ENCODE measurements around the gene C2orf76. TPM values are rescaled to one million over a fixed set of nuclear protein-coding genes. Genes with fewer than 3 reads are reported as not detected.
A peak's percentile ranks its signal among the peaks of the same experiment; 100 is the strongest.

C2orf76 gene
- total RNA-seq, 4 donors from 2014 or later = 5.3 to 19.9 (median 13.3) TPM

DNA sequence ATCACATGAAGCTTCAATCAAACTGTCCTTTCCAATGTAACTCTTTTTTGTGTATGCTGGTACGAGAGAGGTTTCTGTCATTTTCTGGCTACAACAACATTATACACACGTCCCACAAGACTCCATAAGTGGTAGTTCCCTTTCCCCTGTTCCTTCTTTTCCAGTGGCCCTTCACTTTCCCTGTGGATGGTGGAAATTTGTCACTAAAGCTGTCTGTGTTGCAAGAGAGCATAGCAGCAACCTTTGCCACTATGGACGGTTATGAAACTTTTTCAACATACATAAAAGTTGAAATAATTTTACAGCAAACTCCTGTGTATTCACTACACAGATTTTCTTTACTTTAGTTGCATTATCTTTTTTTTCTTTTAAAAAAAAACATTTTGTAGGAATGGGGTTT lies 18.8 kb upstream of the C2orf76 start:
- H3K4me1 ChIP-seq = peaks cover 23 to 35% of the 10 kb centered on the region in 2 donors
- H3K27ac ChIP-seq = no peak overlapping the region
- no peak for DNase-seq
- no peaks in the 10 kb centered on the region for H3K9me3 ChIP-seq
- no peak overlapping the region for H3K4me3 ChIP-seq (replicated peaks in 1 of 3)
- intact Hi-C loops (cut with DNase I) = no loop called here
- no peaks in the 10 kb centered on the region for H3K36me3 ChIP-seq
- TF ChIP-seq, protein P1, sequence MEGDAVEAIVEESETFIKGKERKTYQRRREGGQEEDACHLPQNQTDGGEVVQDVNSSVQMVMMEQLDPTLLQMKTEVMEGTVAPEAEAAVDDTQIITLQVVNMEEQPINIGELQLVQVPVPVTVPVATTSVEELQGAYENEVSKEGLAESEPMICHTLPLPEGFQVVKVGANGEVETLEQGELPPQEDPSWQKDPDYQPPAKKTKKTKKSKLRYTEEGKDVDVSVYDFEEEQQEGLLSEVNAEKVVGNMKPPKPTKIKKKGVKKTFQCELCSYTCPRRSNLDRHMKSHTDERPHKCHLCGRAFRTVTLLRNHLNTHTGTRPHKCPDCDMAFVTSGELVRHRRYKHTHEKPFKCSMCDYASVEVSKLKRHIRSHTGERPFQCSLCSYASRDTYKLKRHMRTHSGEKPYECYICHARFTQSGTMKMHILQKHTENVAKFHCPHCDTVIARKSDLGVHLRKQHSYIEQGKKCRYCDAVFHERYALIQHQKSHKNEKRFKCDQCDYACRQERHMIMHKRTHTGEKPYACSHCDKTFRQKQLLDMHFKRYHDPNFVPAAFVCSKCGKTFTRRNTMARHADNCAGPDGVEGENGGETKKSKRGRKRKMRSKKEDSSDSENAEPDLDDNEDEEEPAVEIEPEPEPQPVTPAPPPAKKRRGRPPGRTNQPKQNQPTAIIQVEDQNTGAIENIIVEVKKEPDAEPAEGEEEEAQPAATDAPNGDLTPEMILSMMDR (IDR thresholded peaks at IDR 0.05) = no peak
- TF ChIP-seq POLR2A (IDR thresholded peaks at IDR 0.05) = no peak
- 86 to 93% methylated on average over 3 of the region's 3 CpGs for WGBS, 2 donors
- H3K27me3 ChIP-seq = no peaks in the 10 kb centered on the region

DNA sequence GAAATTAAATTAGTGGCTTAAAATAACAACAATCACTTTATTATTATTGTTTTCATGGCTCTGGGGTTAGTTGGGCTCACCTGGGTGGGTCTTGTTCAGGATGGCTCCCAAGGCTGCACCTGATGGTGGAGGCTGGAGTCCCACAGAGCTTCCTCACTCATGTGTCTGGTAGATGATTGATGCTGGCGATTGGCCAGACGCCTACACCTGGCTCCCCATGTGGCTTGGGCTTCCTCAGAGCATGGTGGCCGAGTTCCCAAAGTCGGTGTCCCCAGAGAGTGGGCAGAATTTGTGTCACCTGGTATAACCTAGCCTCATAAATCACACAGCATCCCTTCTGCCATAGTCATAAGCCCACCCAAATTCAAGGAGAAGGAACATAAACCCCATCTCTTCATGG lies 18.3 kb upstream of the C2orf76 start:
- no peaks in the 10 kb centered on the region for H3K27me3 ChIP-seq
- no peak for DNase-seq
- no peak overlapping the region for H3K4me3 ChIP-seq (replicated peaks in 1 of 3)
- H3K36me3 ChIP-seq = no peaks in the 10 kb centered on the region
- no peaks in the 10 kb centered on the region for H3K9me3 ChIP-seq
- peaks cover 22 to 30% of the 10 kb centered on the region in 2 donors for H3K4me1 ChIP-seq
- no peak overlapping the region for H3K27ac ChIP-seq
- 79 to 82% methylated on average over 4 of the region's 4 CpGs for WGBS, 2 donors
- TF ChIP-seq, protein P1 (IDR thresholded peaks at IDR 0.05) = no peak
- no peak for TF ChIP-seq POLR2A (IDR thresholded peaks at IDR 0.05)
- intact Hi-C loops (cut with DNase I) = no loop called here

DNA sequence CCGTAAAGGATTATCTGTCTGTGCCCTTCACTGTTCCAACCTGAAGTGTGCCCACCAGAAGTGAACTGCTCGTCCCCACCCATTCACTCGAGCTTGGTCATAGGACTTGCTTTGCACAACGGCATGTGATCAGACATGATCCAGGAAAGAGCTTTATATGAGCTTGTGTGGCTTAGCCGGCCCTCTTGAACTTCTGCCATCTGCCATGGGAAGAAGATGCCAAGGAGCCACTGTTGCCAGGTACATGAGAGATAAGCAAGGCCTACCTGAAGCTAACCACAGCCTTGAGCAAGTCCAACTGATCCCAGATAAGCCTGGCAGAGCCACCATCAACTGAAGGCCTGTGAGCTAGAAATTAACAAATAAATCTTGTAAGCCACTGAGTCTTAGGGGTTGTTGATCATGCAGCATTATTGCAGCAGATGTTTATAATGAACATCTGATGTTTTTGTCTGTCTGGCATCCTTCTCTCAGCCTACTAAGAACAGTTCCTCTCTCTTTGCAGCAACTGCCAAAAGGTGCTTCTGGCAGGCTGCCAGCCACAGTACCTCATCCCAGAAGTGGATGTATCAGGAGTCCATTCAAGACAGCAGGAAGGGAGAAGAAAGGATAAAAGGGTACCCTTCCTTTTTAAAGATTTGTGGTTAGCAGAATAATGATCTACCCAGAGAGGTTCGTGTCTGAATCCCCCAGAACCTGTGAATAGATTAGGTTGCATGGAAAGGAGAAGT lies 16.9 kb upstream of the C2orf76 start:
- peak; percentile 81 to 83 for DNase-seq
- H3K36me3 ChIP-seq = no peaks in the 10 kb centered on the region
- H3K27ac ChIP-seq = no peak overlapping the region
- TF ChIP-seq, protein P1 (IDR thresholded peaks at IDR 0.05) = no peak
- TF ChIP-seq POLR2A (IDR thresholded peaks at IDR 0.05) = no peak
- H3K4me3 ChIP-seq (replicated peaks in 1 of 3) = no peak overlapping the region
- no peaks in the 10 kb centered on the region for H3K27me3 ChIP-seq
- intact Hi-C loops (cut with DNase I) = no loop called here
- 65 to 86% methylated on average over 6 of the region's 6 CpGs for WGBS, 2 donors
- no peaks in the 10 kb centered on the region for H3K9me3 ChIP-seq
- peaks cover 8 to 16% of the 10 kb centered on the region in 2 donors for H3K4me1 ChIP-seq

DNA sequence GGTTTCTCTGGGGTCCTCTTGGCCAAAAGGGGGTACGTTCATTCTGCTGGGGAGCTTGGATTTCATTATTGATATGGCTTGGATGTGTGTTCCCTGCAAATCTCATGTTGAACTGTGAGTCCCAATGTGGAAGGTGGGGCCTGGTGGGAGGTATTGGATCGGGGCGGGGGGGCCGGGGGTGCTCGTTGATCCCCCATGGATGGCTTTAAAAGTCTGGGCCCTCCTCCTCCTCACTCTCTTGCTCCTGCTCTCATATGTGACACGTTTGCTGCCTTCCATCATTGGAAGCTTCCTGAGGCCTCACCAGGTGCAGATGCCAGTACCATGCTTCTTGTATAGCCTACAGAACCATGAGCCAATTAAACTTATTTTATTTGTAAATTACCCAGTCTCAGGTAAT lies 11.9 kb upstream of the C2orf76 start:
- TF ChIP-seq, protein P1 (IDR thresholded peaks at IDR 0.05) = no peak
- TF ChIP-seq POLR2A (IDR thresholded peaks at IDR 0.05) = no peak
- intact Hi-C loops (cut with DNase I) = no loop called here
- no peak overlapping the region for H3K27ac ChIP-seq
- 73 to 81% methylated on average over 5 to 6 of the region's 6 CpGs for WGBS, 2 donors
- H3K9me3 ChIP-seq = no peaks in the 10 kb centered on the region
- H3K4me3 ChIP-seq (replicated peaks in 1 of 3) = no peak overlapping the region
- H3K27me3 ChIP-seq = no peaks in the 10 kb centered on the region
- H3K4me1 ChIP-seq = no peaks in the 10 kb centered on the region
- H3K36me3 ChIP-seq = peaks cover 0 to 6% of the 10 kb centered on the region in 2 donors
- no peak for DNase-seq

DNA sequence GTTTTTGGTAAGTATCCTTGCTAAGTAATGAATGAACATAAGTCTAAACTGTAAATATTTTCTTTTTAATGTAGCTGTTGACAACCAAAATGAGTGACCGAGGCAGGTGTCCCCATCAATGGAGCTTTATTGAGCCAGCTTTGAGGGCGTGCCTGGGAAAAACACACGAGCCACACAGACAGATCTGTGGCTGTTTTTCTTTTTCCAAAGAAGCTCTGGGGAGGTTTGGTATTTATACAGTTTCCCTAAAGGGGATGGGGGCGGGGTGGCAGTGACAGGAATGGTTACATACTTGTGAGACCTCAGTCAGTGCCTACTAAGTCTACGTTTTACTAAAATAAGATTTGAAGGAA lies 11.3 kb upstream of the C2orf76 start:
- WGBS, 2 donors = 66 to 68% methylated on average over 5 of the region's 5 CpGs
- intact Hi-C loops (cut with DNase I) = no loop called here
- Histone ChIP-seq H3K9me3 (no peaks in the 10 kb centered on the region), H3K27ac (no peak overlapping the region), H3K4me1 (no peaks in the 10 kb centered on the region), H3K4me3 (replicated peaks in 1 of 3) (no peak overlapping the region), H3K36me3 (peaks cover 6 to 12% of the 10 kb centered on the region in 2 donors), H3K27me3 (no peaks in the 10 kb centered on the region)
- no peak for DNase-seq
- no peak for TF ChIP-seq POLR2A (IDR thresholded peaks at IDR 0.05)
- TF ChIP-seq, protein P1 (IDR thresholded peaks at IDR 0.05) = no peak

All from thyroid gland (tissue), 4 donors.